ENCODE data around the gene RAPGEF3. TPM values are rescaled to one million over a fixed set of nuclear protein-coding genes. Genes with fewer than 3 reads are reported as not detected.
A peak's percentile ranks its signal among the peaks of the same experiment; 100 is the strongest.

The RAPGEF3 gene
- total and polyA plus RNA-seq, 2 donors from 2014 or later, result 84.3 to 179 TPM

DNA sequence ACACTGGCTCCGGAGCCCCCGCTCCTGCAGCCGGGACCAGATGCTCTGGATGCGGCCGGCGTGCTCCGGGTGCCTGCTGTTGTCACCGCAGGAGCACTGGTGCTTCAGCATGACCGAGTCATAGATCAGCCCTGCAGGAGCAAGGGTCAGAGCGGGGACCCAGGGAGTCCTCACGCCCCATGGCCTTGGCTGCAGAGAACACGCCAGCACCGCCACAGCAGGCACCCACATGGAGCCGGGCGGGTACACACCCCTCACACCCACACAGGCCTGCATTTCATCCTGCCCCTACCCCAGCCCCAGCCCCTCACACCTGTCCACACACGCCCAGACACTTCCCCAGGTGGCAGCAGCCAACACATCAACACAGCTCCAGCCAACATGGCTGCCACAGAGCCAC lies 33.2 kb upstream of the RAPGEF3 start:
- DNase-seq (peak in 1 of 5 donors; percentile 77), FAIRE-seq (no peak)
- intact Hi-C loops (cut with DNase I), result no loop called here
- Histone ChIP-seq H3K9me3 (ENCODE audit: control insufficient read depth in 2 of 3, insufficient read depth in 1 of 3, low read length in 3 of 3) (no peaks in the 10 kb centered on the region), H3K4me1 (ENCODE audit: control insufficient read depth in 2 of 3, insufficient read depth in 2 of 3, low read depth in 1 of 3, low read length in 3 of 3) (no peaks in the 10 kb centered on the region), H3K9ac (ENCODE audit: low read length in 3 of 3) (no peak overlapping the region), H3K27me3 (ENCODE audit: control insufficient read depth, insufficient read depth, low read length) (no peaks in the 10 kb centered on the region), H3K36me3 (ENCODE audit: control insufficient read depth in 2 of 3, insufficient read depth in 3 of 3, low read length in 3 of 3) (peaks cover 7 to 48% (median 36%) of the 10 kb centered on the region in 3 donors), H3K4me3 (ENCODE audit: low read length in 3 of 3) (no peak overlapping the region), H3K27ac (ENCODE audit: low read depth in 2 of 2, low read length in 2 of 2) (no peak overlapping the region)
- TF ChIP-seq, protein P1, sequence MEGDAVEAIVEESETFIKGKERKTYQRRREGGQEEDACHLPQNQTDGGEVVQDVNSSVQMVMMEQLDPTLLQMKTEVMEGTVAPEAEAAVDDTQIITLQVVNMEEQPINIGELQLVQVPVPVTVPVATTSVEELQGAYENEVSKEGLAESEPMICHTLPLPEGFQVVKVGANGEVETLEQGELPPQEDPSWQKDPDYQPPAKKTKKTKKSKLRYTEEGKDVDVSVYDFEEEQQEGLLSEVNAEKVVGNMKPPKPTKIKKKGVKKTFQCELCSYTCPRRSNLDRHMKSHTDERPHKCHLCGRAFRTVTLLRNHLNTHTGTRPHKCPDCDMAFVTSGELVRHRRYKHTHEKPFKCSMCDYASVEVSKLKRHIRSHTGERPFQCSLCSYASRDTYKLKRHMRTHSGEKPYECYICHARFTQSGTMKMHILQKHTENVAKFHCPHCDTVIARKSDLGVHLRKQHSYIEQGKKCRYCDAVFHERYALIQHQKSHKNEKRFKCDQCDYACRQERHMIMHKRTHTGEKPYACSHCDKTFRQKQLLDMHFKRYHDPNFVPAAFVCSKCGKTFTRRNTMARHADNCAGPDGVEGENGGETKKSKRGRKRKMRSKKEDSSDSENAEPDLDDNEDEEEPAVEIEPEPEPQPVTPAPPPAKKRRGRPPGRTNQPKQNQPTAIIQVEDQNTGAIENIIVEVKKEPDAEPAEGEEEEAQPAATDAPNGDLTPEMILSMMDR (IDR thresholded peaks at IDR 0.05; ENCODE audit: borderline replicate concordance, extremely low read depth, insufficient read depth), result no peak

DNA sequence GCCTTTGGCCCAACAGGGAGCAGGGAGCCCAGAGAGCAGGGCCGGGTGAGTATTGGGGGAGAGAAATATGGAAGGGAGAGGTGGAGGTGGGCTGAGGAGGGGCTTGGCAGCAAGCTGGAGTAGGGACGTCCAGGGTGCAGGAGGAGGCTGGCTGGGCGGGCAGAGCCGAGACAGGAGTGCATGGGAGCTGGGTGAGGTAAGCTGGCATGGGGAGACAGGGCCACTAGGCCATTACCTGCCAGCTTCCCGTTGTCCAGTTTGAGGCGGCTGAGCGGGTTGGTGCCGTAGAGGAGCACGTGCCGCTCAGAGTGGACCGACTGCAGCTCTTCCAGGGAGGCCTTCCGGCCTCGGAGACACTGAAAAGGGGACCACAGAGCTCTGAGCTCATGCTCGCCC lies 32.7 kb upstream of the RAPGEF3 start:
- H3K4me3 ChIP-seq (ENCODE audit: low read length in 3 of 3), result no peak overlapping the region
- H3K27ac ChIP-seq (ENCODE audit: low read depth in 2 of 2, low read length in 2 of 2), result no peak overlapping the region
- DNase-seq (no peak), FAIRE-seq (no peak)
- peaks cover 9 to 48% (median 36%) of the 10 kb centered on the region in 3 donors for H3K36me3 ChIP-seq (ENCODE audit: control insufficient read depth in 2 of 3, insufficient read depth in 3 of 3, low read length in 3 of 3)
- intact Hi-C loops (cut with DNase I), result no loop called here
- no peaks in the 10 kb centered on the region for H3K27me3 ChIP-seq (ENCODE audit: control insufficient read depth, insufficient read depth, low read length)
- TF ChIP-seq, protein P1 (IDR thresholded peaks at IDR 0.05; ENCODE audit: borderline replicate concordance, extremely low read depth, insufficient read depth), result no peak
- no peaks in the 10 kb centered on the region for H3K9me3 ChIP-seq (ENCODE audit: control insufficient read depth in 2 of 3, insufficient read depth in 1 of 3, low read length in 3 of 3)
- H3K9ac ChIP-seq (ENCODE audit: low read length in 3 of 3), result no peak overlapping the region
- no peaks in the 10 kb centered on the region for H3K4me1 ChIP-seq (ENCODE audit: control insufficient read depth in 2 of 3, insufficient read depth in 2 of 3, low read depth in 1 of 3, low read length in 3 of 3)

DNA sequence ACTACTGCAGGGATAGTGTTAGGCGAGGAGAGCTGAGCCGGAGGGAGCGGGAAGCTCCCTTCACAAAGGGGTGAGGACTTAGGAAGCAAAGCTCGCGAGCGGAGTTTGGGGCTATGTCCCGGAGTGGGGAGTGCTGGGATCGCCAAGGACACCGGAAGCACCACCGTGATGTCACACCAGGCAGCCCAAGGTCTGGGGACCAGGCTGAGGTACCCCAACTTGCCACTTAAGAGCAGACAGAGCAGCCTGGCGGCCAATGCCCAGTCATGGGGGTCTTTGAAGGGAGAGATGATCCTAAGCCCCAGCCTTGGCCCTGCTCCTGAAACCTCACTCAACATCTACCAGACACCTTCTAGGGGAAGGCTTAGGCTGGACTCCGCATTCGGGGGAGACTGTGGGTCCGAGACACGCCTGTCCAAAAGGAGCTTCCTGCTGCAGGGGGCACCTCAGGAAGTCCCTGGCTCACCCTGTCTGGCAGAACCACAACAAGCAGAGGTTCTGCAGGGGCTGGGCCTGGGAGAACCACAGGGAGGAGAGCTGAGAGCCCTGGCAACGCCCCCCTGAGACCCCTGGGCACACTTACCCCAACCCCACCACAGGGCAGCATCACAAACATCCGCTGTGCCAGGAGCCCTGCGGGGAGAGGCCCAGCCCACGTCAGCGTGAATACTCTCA lies 32.1 kb upstream of the RAPGEF3 start:
- TF ChIP-seq, protein P1 (IDR thresholded peaks at IDR 0.05; ENCODE audit: borderline replicate concordance, extremely low read depth, insufficient read depth), result no peak
- Histone ChIP-seq H3K4me3 (ENCODE audit: low read length in 3 of 3) (no peak overlapping the region), H3K27ac (ENCODE audit: low read depth in 2 of 2, low read length in 2 of 2) (no peak overlapping the region), H3K4me1 (ENCODE audit: control insufficient read depth in 2 of 3, insufficient read depth in 2 of 3, low read depth in 1 of 3, low read length in 3 of 3) (no peaks in the 10 kb centered on the region), H3K36me3 (ENCODE audit: control insufficient read depth in 2 of 3, insufficient read depth in 3 of 3, low read length in 3 of 3) (peaks cover 9 to 48% (median 36%) of the 10 kb centered on the region in 3 donors), H3K9me3 (ENCODE audit: control insufficient read depth in 2 of 3, insufficient read depth in 1 of 3, low read length in 3 of 3) (no peaks in the 10 kb centered on the region), H3K27me3 (ENCODE audit: control insufficient read depth, insufficient read depth, low read length) (no peaks in the 10 kb centered on the region), H3K9ac (ENCODE audit: low read length in 3 of 3) (no peak overlapping the region)
- no peak for FAIRE-seq
- DNase-seq, result no peak
- intact Hi-C loops (cut with DNase I), result no loop called here

All from kidney (tissue), 14 donors.